CD4-positive, alpha-beta T cell (primary cell): ENCODE data around the gene FGR. TPM values are rescaled to one million over a fixed set of nuclear protein-coding genes. Genes with fewer than 3 reads are reported as not detected.

Experiments
- ATAC-seq: fragments of 200-7000 bp; cut with Tn5 transposase; one replicate; pipeline ENCODE4 v1.10.0; 2022; ENCODE audit warnings: mild to moderate bottlenecking; ENCODE audit not compliant: poor library complexity
- CTCF ChIA-PET: fragments of 350-600 bp; sonication (Branson Sonifier 250); formaldehyde crosslinking; loops from one replicate; lab custom pipeline; 2021; ENCODE audit warnings: antibody characterized with exemption, inconsistent platforms; lab: Charles Lee
- POLR2A ChIA-PET: fragments of 350-600 bp; sonication (Branson Sonifier 250); formaldehyde crosslinking; loops from one replicate; lab custom pipeline; 2021; ENCODE audit warnings: antibody characterized with exemption, inconsistent platforms; lab: Charles Lee
- DNase-seq, 14 experiments: peaks; one replicate each; pipeline ENCODE4 v3.0.0-alpha.2; 2013 to 2020; ENCODE audit warnings: mixed read lengths in 2 of 14
- H3K27ac ChIP-seq, 2 donors: one replicate each; pipeline versions ENCODE4 v1.5.1 to v1.7.0; 2013; ENCODE audit warnings: low read length in 2 of 2, low read depth in 1 of 2, mild to moderate bottlenecking in 1 of 2
- H3K27me3 ChIP-seq, 2 experiments: 1 replicate in 1 of 2; 2 replicates in 1 of 2; pipeline versions ENCODE4 v1.6.1 to v1.7.0; 2013; ENCODE audit warnings: low read length in 2 of 2, control low read depth in 1 of 2, mild to moderate bottlenecking in 1 of 2, moderate library complexity in 1 of 2; ENCODE audit not compliant: insufficient read depth in 2 of 2, control insufficient read depth in 1 of 2
- H3K36me3 ChIP-seq: one replicate; pipeline ENCODE4 v1.6.1; 2013; ENCODE audit warnings: low read length, control low read depth; ENCODE audit not compliant: insufficient read depth
- H3K4me1 ChIP-seq: one replicate; pipeline ENCODE4 v1.6.1; 2013; ENCODE audit warnings: low read length, control low read depth; ENCODE audit not compliant: insufficient read depth
- H3K4me3 ChIP-seq: one replicate; pipeline ENCODE4 v1.5.1; 2013; ENCODE audit warnings: mild to moderate bottlenecking, low read length, moderate library complexity
- H3K9me3 ChIP-seq, 2 experiments: 1 replicate in 1 of 2; 2 replicates in 1 of 2; pipeline versions ENCODE4 v1.6.1 to v1.7.0; 2013; ENCODE audit warnings: low read length in 2 of 2, mild to moderate bottlenecking in 2 of 2, control low read depth in 1 of 2, moderate library complexity in 1 of 2; ENCODE audit not compliant: control insufficient read depth in 1 of 2, insufficient read depth in 1 of 2
- H3K27ac Mint-ChIP-seq: one replicate; pipeline ENCODE4 v1.8.0; 2020; ENCODE audit warnings: mixed read lengths
- H3K27me3 Mint-ChIP-seq: one replicate; pipeline ENCODE4 v1.8.0; 2021; ENCODE audit warnings: mixed read lengths
- H3K36me3 Mint-ChIP-seq: one replicate; pipeline ENCODE4 v1.8.0; 2021; ENCODE audit warnings: low read depth, mixed read lengths
- H3K4me1 Mint-ChIP-seq: one replicate; pipeline ENCODE4 v1.8.0; 2021; ENCODE audit warnings: low read depth, mixed read lengths
- H3K4me3 Mint-ChIP-seq: one replicate; pipeline ENCODE4 v1.8.0; 2020; ENCODE audit warnings: mild to moderate bottlenecking, mixed read lengths
- H3K9me3 Mint-ChIP-seq: one replicate; pipeline ENCODE4 v1.8.0; 2020; ENCODE audit warnings: mixed read lengths
- intact Hi-C, 2 experiments: fragments of 100-400 bp; cut with DNase I in 1 of 2; cut with micrococcal nuclease in 1 of 2; formaldehyde crosslinking; loops; one replicate each; pipeline versions ENCODE4 v1.15.1 to v1.9.0; 2023 to 2025; cut with DNase I, micrococcal nuclease
- total RNA-seq, 174 experiments: library from RNA in 2 of 174; stranded (reverse) in 2 of 174; gene quantifications; one replicate each; pipeline ENCODE4 v1.2.3 and lab custom pipeline; 2021 to 2026
- TF ChIP-seq, protein P1 (sequence below): fragments of 200-600 bp; IDR thresholded peaks from one replicate; pipeline ENCODE4 v1.8.0; 2022; ENCODE audit warnings: antibody characterized with exemption, mild to moderate bottlenecking

The FGR gene
- total RNA-seq, 2 experiments from 2014 or later: 3.0 to 3.2 TPM

DNA sequence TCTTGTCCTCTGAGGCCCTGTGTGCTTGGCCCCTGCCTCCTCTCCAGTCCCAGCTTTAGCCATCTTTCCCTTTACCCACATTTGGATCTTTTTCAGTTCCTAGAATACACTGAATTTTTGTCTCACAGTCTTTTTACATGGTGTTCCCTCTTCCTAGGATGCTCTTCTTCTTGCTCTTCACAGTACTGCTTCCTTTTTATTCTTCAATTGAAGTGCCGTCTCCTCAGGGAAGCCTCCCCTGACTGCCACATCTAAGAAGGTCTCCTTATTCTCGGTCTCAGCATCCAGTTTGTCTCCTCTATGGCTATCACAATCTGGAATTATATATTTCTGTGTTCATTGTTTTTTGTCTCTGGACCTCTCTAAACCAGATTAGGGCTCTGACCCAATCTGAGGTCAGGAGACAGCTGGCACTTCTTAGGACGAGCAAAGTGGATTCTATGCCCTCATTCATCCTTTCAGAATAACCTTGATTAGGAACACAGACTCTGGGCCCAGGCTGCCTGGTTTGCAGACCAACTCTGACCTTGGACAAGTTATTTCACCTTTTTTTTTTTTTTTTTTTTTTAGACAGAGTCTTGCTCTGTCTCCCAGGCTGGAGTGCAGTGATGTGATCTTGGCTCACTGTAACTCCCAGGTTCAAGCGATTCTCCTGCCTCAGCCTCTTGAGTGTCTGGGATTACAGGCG is 3.2 kb upstream of the FGR start:
- H3K27ac Mint-ChIP-seq: peak overlapping the region; percentile 16
- Histone ChIP-seq H3K27ac (no peak overlapping the region), H3K4me1 (peaks cover 44% of the 10 kb centered on the region), H3K36me3 (no peaks in the 10 kb centered on the region), H3K9me3 (no peaks in the 10 kb centered on the region), H3K4me3 (no peak overlapping the region), H3K27me3 (no peaks in the 10 kb centered on the region)
- CTCF ChIA-PET: interaction anchor here (1.1 kb wide), 1 partner anchor 25 kb away, joined by 3 read pairs; no protein-coding TSS in a partner anchor
- no peak overlapping the region for H3K4me3 Mint-ChIP-seq
- POLR2A ChIA-PET: interaction anchor here (1.6 kb wide), 1 partner anchor 27 kb away, joined by 3 read pairs; no protein-coding TSS in a partner anchor
- no peak for DNase-seq
- H3K36me3 Mint-ChIP-seq: no peaks in the 10 kb centered on the region
- ATAC-seq: no peak
- H3K4me1 Mint-ChIP-seq: peaks cover 36% of the 10 kb centered on the region
- intact Hi-C loops: no loop called here
- TF ChIP-seq, protein P1, sequence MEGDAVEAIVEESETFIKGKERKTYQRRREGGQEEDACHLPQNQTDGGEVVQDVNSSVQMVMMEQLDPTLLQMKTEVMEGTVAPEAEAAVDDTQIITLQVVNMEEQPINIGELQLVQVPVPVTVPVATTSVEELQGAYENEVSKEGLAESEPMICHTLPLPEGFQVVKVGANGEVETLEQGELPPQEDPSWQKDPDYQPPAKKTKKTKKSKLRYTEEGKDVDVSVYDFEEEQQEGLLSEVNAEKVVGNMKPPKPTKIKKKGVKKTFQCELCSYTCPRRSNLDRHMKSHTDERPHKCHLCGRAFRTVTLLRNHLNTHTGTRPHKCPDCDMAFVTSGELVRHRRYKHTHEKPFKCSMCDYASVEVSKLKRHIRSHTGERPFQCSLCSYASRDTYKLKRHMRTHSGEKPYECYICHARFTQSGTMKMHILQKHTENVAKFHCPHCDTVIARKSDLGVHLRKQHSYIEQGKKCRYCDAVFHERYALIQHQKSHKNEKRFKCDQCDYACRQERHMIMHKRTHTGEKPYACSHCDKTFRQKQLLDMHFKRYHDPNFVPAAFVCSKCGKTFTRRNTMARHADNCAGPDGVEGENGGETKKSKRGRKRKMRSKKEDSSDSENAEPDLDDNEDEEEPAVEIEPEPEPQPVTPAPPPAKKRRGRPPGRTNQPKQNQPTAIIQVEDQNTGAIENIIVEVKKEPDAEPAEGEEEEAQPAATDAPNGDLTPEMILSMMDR: no peak
- H3K27me3 Mint-ChIP-seq: no peaks in the 10 kb centered on the region
- no peaks in the 10 kb centered on the region for H3K9me3 Mint-ChIP-seq

DNA sequence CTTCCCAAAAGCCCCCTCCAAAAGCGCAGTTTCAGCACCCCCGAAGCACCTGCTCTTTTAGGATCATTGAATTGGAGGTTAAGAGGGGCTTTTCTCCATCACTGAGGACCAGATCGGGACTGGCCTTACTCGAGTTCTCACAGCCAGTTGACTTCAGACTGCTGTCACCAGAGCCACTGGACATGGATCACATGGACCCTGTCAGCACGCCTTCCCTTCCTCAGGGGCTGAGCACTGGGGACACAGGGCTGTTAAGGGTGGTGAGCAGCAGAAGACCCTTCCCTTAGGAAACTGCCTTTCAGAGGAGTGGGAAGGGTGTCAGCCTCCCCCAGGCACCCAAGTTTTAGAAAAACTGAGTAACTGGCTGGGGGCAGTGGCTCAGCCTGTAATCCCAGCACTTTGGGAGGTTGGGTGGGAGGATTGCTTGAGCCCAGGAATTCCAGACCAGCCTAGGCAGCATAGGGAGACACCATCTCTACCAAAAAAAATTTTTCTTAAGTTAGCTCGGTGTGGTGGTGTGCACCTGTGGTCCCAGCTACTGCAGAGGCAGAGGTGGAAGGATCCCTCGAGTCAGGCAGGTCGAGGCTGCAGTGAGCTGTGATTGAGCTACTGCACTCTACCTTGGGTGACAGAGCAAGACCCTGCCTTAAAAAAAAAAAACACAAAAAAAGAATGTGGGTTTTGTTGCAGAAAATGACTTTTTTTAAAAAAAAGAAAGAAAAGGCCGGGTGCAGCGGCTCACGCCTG is 584 bp upstream of the FGR start:
- TF ChIP-seq, protein P1: no peak
- no peak for ATAC-seq
- Mint-ChIP-seq H3K4me1 (peaks cover 62% of the 10 kb centered on the region), H3K27me3 (no peaks in the 10 kb centered on the region), H3K36me3 (no peaks in the 10 kb centered on the region), H3K9me3 (no peaks in the 10 kb centered on the region), H3K27ac (no peak overlapping the region), H3K4me3 (peak overlapping the region; percentile 67)
- ChIA-PET POLR2A (no interaction called here), CTCF (interaction anchor here (0.7 kb wide), 1 partner anchor 533 kb away, joined by 5 read pairs; no protein-coding TSS in a partner anchor)
- no peak for DNase-seq
- Histone ChIP-seq H3K9me3 (no peaks in the 10 kb centered on the region), H3K4me3 (no peak overlapping the region), H3K4me1 (peaks cover 70% of the 10 kb centered on the region), H3K27ac (no peak overlapping the region), H3K27me3 (no peaks in the 10 kb centered on the region), H3K36me3 (no peaks in the 10 kb centered on the region)
- intact Hi-C loops: no loop called here

DNA sequence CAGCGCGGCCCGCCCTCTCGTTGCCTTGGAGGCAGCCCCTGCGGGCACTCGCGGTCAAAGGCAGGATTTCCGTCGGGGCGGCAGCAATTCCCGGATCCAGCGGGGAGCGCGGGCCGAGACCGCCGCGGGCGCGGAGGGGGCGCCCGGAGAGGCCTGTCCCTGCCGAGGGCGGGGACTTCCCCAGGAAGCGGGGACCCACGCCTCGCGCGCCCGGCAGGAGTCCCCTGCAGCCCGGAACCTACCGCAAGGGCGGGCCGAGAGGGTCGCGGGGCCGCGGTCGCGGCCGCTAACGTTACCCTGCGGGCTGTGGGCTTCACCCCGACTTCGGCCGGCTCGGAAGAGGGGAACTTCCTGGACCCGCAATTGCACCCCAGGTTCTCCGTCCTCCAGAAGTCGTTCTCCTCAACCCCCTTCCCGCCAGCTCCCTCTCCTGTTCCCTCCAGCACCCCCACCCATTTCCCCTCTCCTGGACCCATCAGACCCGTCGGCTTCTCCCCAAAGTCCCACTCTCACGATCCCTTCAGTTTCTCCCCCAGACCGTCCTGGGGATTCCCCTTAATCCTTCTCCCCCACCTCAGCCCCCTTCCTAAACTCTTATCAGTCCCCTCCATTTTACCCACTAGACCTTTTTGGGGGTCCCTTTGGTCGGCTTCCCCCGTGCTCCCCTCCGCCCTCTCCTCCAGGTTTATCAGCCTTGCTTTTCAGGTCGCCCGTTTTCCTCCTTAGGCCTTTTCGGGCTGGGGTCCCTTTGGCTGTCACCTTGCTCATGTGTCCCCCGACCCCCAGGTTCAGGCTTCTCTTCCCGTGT is 604 bp downstream of the FGR start:
- no peaks in the 10 kb centered on the region for H3K27me3 Mint-ChIP-seq
- ATAC-seq (peak; percentile 54), DNase-seq (peak in 8 of 14 experiments; percentile 27 to 82 (median 46))
- peaks cover 74% of the 10 kb centered on the region for H3K4me1 ChIP-seq
- peaks cover 74% of the 10 kb centered on the region for H3K4me1 Mint-ChIP-seq
- ChIA-PET CTCF (no interaction called here), POLR2A (interaction anchor here (1.0 kb wide), 1 partner anchor 29 kb away, joined by 4 read pairs; no protein-coding TSS in a partner anchor)
- intact Hi-C loops: no loop called here
- no peaks in the 10 kb centered on the region for H3K27me3 ChIP-seq
- peak overlapping the region; percentile 82 for H3K4me3 Mint-ChIP-seq
- peak overlapping the region; percentile 84 for H3K27ac Mint-ChIP-seq
- no peaks in the 10 kb centered on the region for H3K36me3 Mint-ChIP-seq
- no peaks in the 10 kb centered on the region for H3K36me3 ChIP-seq
- no peaks in the 10 kb centered on the region for H3K9me3 Mint-ChIP-seq
- H3K27ac ChIP-seq: peak overlapping the region in 1 of 2 donors; percentile 27
- H3K9me3 ChIP-seq: no peaks in the 10 kb centered on the region
- peak overlapping the region; percentile 52 for H3K4me3 ChIP-seq
- TF ChIP-seq, protein P1: no peak
